ENCODE measurements around the gene LAMP5.

The LAMP5 gene

GRCh38 chr20:9508240-9508661, 6.1 kb upstream of the LAMP5 start:
- no peak for DNase-seq
- TF ChIP-seq GATA1 (IDR thresholded peaks at IDR 0.05; ENCODE audit: low read depth, low read length) = no peak
- no peak for TF ChIP-seq POLR2A (IDR thresholded peaks at IDR 0.05; ENCODE audit: low read length)

- no peak for TF ChIP-seq POLR2A (IDR thresholded peaks at IDR 0.05; ENCODE audit: low read length)
- no peak for TF ChIP-seq GATA1 (IDR thresholded peaks at IDR 0.05; ENCODE audit: low read depth, low read length)
- no peak for DNase-seq
These were observed 5.7 kb upstream of the LAMP5 start for GRCh38 chr20:9508696-9509178.

- no peak for TF ChIP-seq POLR2A (IDR thresholded peaks at IDR 0.05; ENCODE audit: low read length)
- no peak for TF ChIP-seq GATA1 (IDR thresholded peaks at IDR 0.05; ENCODE audit: low read depth, low read length)
- DNase-seq = no peak
These were observed 5.1 kb upstream of the LAMP5 start for GRCh38 chr20:9509246-9509645.

- TF ChIP-seq GATA1 (IDR thresholded peaks at IDR 0.05; ENCODE audit: low read depth, low read length) = no peak
- TF ChIP-seq POLR2A (IDR thresholded peaks at IDR 0.05; ENCODE audit: low read length) = no peak
- no peak for DNase-seq
These were observed 3.5 kb upstream of the LAMP5 start for GRCh38 chr20:9510911-9511310.

GRCh38 chr20:9514072-9514460, 324 bp upstream of the LAMP5 start:
- no peak for TF ChIP-seq POLR2A (IDR thresholded peaks at IDR 0.05; ENCODE audit: low read length)
- DNase-seq = no peak

- no peak for DNase-seq
- TF ChIP-seq GATA1 (IDR thresholded peaks at IDR 0.05; ENCODE audit: low read depth, low read length) = no peak
- TF ChIP-seq POLR2A (IDR thresholded peaks at IDR 0.05; ENCODE audit: low read length) = no peak
These were observed 810 bp downstream of the LAMP5 start for GRCh38 chr20:9515214-9515585.

- no peak for DNase-seq
- TF ChIP-seq POLR2A (IDR thresholded peaks at IDR 0.05; ENCODE audit: low read length) (no peak), GATA1 (IDR thresholded peaks at IDR 0.05; ENCODE audit: low read depth, low read length) (no peak)
These were observed 1.4 kb downstream of the LAMP5 start for GRCh38 chr20:9515741-9516233.

GRCh38 chr20:9516234-9516871, 2.0 kb downstream of the LAMP5 start:
- no peak for DNase-seq
- TF ChIP-seq POLR2A (IDR thresholded peaks at IDR 0.05; ENCODE audit: low read length) (no peak), GATA1 (IDR thresholded peaks at IDR 0.05; ENCODE audit: low read depth, low read length) (no peak)

GRCh38 chr20:9517297-9518162, 3.1 kb downstream of the LAMP5 start:
- DNase-seq = no peak

GRCh38 chr20:9518576-9519175, 4.3 kb downstream of the LAMP5 start:
- DNase-seq = no peak
- TF ChIP-seq GATA1 (IDR thresholded peaks at IDR 0.05; ENCODE audit: low read depth, low read length) (no peak), POLR2A (IDR thresholded peaks at IDR 0.05; ENCODE audit: low read length) (no peak)

More at GRCh38 chr20:9517297-9518162, 3.1 kb downstream of the LAMP5 start:
- no peak for TF ChIP-seq POLR2A (IDR thresholded peaks at IDR 0.05; ENCODE audit: low read length)
- no peak for TF ChIP-seq GATA1 (IDR thresholded peaks at IDR 0.05; ENCODE audit: low read depth, low read length)

- no peak for TF ChIP-seq GATA1 (IDR thresholded peaks at IDR 0.05; ENCODE audit: low read depth, low read length)
- no peak for TF ChIP-seq POLR2A (IDR thresholded peaks at IDR 0.05; ENCODE audit: low read length)
These were observed 5.7 kb downstream of the LAMP5 start for GRCh38 chr20:9520086-9520485.

GRCh38 chr20:9523636-9524035, 9.2 kb downstream of the LAMP5 start:
- TF ChIP-seq GATA1 (IDR thresholded peaks at IDR 0.05; ENCODE audit: low read depth, low read length) (no peak), POLR2A (IDR thresholded peaks at IDR 0.05; ENCODE audit: low read length) (no peak)
- DNase-seq = no peak

More at GRCh38 chr20:9520086-9520485, 5.7 kb downstream of the LAMP5 start:
- DNase-seq = no peak

- DNase-seq = no peak
- TF ChIP-seq POLR2A (IDR thresholded peaks at IDR 0.05; ENCODE audit: low read length) (no peak), GATA1 (IDR thresholded peaks at IDR 0.05; ENCODE audit: low read depth, low read length) (no peak)
These were observed 17.2 kb downstream of the LAMP5 start for GRCh38 chr20:9531581-9531980.

Data from erythroblast (primary cell).